Cerebellar nuclear complex (tissue), 1 donor: Measurements from ENCODE around the gene CYP27C1.

ENCODE experiments used
- DNase-seq, 2 experiments: peaks; one replicate each; lab custom pipeline; 2025; lab: John Stamatoyannopoulos, UW

CYP27C1 gene

DNA sequence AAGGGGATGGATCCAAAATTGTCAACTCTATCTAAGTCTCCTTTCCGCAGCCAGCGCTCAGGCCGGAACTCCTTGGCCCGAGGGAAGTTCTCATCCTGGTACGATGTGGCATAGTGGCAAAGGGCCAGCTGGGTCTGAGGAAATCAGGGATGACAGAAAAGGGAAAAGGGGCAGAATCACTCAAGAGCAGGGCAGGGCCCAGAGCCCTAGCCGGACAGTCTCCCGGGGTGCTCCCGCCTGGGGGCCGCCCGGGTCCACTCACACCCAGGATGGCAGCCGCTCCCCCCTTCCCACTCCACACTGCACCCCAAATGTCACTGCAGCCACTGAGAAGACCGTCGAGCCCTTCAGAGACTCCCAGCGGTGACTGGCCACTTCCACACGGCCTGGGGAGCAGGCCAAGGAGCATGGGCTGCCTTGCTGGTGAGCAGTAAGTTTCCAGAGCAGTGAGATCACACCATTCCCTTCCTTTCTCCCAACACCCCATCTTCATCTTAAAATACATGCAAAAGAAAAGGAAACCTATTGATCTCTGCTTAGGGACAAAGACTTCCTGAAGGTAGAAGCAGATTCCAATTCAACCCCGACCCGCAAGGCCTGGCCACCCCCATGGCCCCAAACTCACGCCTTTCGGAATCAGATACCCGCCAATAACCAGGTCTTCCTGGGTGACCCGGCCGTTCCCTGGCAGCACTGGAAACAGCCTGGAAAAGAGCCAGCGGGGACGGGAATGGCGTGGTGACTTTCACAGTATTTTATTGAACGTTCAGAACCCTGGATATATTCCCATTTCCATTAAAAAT is 26.7 kb downstream of the CYP27C1 start:
- DNase-seq, result no peak

DNA sequence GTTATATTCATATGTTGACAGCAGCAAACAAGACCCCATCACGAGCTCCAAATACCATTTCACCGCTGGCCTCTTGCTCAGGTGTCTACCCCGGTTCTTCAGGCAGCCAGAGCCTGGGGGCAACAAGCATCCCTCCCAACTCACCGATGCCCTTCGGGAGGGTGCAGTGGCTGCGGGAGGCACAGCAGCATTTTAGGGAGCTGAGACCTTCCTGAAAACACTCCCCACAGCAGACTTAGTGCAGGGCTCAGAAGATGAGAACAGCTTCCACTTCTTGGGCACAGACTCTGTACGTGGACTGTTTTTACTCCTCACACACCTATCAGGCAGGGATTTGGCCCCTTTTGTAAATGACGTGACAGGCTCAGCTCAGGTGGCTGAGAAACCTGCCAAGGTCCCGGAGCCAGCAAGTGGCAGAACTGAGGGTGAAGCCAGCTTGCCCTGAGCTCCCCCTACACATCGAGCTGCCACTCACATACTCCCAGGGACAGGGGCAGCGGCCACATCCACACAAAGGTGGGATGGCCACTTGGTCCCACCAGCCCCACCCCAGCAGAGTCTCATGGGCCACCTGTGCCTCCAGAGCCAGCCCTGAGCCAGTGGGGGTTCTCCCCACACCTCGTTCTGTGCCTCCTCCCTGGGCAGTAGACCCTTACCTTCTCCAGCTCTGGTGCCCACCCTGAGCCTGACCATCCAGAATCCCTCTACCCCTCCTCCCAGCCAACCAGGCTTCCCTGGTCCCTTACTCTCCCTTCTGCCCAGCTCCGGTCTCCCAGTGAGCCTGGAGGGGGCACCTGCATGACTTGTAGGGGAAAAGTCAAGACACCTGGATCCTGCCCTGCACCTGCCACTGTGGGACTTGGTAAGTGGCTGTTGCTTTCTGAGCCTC is 28.5 kb downstream of the CYP27C1 start:
- DNase-seq, result no peak

DNA sequence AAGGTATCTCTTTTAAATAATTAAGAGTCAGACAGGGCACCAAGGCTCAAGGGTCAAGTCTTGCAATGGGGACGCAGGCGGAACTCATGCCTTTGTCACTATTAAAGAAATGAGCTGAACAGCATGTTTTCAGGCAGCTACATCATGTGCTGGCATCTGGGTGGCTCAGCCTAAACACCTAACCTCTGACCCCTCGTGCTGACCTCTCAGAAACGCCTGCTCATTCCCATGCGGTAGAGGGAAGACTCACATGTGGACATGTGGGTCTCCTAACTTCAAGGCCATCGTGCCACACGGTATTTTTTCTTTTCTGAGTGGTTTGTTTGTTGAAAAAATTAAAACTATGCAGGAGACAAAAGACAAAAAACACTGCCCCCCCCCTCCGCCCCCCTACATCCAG is 31.3 kb downstream of the CYP27C1 start:
- no peak for DNase-seq

DNA sequence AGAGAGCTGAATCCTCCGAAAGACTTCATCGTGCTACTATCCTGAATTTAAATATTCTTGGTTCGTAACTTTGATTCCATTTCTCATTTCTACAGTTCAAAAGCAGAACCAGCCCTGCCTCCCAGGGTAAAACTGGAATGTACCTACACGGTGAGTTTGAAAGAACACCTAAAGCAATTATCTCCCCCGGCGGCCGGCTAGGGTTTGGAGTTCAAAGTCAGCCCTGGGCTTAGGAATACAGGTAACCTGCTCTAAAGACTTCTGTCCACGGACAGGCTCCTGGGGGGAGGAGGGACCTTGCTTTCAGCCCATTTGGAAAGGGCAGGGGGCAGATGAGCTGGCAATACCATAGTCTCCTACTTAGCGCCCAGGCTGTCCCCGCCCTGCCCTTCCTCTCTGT is 32.3 kb downstream of the CYP27C1 start:
- no peak for DNase-seq

DNA sequence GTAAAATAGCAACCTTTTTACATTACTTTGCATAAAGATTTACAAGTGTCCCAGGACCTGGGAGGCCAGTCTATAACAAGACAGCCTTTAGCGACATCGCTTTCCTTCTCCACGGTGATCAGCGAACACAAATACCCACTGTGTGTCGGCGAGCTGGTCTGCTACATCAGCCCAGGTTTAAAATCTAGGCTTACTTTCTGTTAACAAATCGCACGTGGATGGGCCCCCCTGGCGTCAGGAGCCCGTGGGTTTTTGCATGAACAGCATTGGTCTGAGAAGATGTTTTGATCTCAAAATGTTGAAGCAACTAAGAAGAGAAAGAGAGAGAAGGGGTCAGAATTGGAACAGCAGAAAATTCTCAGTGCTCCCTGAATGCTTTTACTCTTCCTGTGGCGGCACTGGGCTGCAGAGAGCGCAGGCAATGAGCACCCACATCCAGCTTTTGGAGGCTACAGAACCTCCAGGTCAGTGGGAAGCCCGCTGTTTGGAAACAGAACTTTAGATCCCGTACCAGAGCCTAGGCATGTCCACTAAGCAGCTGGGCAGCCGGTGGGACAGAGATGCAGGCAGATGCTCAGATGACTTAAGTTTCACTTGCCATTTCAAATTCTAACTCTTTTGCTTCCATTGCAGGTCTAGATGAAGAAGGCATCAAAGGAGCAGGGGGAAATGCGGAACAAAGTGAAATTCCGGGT is 32.9 kb downstream of the CYP27C1 start:
- no peak for DNase-seq

DNA sequence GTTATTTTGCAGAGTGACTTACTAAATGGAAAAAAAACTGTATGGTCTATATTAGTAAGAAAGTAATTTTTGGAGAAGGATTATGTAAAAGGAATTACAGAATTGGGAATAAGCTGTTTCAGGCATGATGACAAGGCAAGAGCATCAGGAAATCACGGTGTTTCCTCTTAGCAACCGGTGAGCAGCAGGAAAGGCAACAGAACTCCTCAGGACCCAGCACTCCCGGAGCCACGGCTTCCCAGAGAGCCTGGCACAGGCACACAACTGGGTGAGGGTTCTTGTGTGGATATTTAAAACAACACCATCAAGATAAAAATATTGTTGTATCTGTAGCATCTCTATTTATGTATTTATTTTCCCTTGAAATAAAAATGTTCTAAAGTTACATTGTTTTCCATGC is 34.4 kb downstream of the CYP27C1 start:
- no peak for DNase-seq

DNA sequence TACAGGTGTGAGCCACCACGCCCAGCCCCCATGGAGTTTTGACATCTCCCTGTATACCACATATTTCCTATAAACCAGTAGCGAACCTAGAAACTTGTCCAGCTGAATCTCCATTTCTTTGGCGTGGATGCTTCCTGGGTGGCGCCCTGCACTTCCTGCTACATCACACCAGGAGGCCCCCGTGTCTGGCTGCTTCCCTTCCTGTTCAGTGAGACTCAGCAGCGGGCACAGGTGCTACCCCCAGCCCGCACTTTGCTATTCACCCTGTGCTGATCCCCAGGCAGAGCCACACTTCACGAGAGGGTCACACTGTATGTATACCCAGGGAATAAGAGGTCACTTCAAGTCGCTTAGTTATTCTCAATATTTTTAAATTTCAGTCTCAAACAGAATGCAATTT is 35.0 kb downstream of the CYP27C1 start:
- DNase-seq, result no peak

DNA sequence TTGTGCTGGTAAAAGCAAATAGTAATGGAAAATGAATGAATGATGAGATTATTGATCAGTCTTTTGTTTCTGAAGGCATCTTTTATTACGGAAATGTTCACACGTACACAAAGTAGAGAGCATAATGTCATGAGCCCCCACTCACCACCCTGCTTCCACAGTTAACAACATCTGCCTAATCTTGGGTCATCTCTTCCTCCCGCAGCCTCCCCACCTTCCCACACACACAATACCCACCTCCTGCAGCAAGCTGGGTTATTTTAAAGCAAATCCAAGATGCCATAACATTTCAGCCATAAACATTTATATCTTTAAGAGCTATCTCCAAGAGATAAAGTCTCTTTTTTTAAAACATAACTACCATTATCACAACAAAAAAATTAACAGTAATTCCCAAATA is 36.3 kb downstream of the CYP27C1 start:
- no peak for DNase-seq

DNA sequence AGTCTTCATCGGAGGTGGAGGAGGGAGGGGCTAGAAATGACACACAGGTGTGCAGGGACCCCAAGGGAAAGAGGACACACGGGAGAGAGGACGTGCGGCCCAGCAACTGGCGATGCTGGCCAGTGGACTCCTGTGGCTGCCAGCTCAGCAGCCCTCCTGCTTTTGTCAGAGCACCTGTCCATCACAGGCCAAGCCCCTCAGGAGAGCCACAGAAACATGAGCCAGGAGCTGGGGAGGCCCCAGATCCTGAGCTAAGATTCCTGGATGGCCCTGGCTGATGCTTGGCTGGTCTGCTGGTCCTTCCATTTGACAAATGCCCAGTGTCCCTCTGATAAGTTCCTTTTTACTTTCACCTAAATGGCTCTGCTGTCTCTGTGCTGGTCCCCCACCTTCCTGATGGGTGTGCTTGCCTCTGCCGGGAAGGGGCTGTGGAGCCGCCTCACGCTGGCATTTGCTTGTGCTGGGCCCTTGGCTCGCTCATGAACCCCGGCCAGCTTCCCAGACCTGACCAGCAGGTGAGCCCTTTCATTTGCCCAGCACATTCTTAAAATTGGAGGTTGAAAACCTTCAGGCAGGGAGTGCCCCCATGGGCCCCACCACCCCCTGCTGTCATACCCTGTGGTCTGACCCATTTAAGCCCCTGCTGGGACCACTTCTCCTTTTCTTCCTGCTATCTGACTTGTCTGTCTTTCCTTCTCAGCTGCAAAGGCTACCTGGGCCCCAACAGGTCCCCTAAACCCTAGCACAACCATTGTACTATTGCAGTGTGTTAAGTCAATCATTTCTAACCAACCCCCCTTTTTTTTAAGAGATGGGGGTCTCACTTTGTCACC is 37.3 kb downstream of the CYP27C1 start:
- no peak for DNase-seq

DNA sequence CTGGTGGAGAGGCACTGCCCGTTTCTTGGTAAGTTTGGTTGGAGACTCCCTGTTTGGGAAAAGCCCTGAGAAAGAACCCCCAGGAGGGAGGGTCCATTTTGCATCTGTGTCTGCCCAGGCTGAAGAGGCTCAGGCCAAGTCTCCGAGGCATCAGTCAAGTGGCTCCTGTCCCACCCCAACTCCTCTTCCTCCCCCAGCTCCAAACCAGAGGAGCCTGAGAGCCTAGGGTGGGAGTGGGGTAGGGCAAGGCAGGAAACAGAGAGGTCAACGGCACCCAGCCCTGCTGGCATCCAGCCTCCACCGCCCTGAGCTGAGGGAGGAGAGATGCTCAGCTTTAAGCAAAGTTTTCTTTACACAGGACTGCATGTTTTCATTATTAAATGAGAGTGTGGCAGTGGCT is 38.2 kb downstream of the CYP27C1 start:
- DNase-seq, result no peak

DNA sequence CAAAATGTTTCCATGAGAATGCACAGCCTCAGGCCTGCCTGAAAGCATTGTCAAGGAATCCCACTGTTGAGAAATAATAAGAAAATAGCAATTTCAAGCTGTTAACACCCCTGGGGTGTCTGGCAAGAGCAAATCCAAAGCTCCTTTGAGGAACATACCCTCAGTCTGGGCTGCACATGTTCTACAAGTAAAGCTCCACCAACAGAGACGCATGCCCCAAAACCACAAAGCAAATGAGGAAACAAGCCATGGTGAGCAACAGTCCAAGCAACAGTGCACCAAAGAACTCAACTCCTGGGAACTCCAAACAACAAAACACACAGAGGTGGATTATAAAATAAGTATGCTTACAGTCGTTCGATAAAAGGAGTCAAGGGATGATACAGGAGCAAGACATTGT is 40.3 kb downstream of the CYP27C1 start:
- DNase-seq, result no peak

DNA sequence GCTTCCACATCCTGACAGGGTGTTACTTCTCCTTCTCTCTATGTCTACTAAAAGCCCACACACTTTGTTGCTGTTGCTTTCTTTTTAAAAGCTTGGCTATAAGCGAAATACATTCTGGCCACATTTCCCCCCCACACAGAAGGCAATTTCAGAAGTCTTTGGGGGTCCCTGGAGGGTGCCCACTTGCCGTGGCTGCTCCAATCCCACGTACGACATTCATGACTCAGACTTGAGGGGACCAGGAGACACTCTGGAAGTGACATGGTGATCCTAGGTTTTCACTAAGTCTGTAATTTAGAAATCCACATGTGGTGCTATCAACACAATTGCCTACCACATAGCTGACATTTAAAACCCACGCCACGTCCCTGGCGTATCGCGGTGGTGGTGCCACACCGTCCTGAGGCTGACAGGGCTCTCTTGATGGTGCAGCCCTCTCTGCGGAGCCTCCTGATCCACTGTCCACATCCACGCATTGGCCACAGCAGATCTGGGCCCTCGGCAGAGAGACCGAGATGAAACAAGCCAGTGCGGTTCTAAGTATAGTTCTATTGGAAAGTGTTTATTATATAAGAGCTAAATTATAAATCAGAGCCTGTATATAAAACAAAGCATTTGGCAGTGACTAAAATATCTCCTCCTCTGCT is 42.4 kb downstream of the CYP27C1 start:
- no peak for DNase-seq

DNA sequence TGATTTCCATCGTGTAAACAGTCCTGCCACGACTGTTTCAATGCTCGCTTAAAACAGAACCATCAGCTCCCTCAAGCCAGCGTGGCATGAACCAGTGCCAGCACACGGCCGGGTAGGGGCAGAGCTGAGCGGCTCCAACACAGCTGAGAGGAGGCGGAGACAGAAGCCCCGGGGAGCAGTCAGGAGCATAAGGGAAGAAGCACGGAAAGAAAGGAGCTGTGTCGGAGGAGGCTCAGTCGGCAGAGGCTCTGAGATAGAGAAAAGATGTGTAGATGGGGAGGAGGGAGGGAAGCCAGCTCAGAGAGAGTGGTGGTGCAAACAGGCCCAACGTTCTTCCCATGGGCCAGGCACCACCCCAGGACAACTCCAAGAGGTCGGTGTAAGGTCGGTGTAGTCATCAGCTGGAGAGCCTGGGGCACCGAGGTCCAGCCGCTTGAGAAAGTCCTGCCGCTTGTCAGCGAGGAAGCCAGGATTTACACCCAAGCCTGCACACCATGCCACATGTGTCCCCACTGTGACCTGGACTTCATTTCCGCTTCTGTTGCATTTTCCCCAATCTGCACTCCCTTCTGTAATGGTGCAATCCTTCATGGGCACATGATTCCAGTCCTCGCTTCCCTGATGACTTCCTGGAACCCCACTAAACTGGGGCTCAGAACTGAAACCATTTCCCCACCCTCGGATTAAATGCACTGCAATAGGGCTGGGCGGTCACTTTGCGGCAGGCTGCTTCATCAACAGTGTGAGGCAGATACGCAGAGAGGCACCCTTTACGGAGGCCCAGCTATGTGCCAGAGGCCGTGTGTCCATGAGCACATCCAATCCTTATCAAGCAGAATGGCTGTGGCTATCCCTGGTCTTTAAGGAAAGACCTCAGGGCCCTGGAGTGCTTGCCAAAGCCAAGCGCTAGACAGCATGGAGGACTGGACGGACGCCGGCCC is 43.5 kb downstream of the CYP27C1 start:
- no peak for DNase-seq

DNA sequence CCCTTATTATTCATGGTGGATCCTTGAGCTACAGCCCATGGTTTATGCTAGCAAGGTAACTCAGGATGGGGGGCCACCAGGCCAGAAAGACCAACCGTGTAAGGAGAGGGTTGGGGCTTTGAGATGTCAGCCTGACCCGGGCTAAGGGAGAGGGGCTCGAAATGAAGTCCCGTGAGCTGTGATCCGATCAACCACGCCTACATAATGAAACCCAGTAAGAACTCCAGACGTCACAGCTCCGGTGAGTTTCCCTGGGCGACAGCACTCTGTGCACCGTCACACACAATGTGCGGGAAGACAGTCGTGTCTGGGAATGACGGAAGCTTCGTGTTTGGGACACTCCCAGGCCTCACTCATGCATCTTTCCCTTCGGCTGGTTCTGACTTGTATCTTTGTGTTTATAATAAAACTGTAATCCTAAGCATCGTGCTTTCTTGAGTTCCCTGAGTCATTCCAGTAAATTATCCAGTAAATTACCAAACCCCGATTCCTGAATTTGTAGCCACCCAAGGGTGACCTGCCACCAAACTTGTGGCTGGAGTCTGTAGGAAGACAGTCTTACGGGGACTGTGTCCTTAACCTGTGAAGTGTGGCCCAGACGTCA is 44.2 kb downstream of the CYP27C1 start:
- DNase-seq, result no peak

DNA sequence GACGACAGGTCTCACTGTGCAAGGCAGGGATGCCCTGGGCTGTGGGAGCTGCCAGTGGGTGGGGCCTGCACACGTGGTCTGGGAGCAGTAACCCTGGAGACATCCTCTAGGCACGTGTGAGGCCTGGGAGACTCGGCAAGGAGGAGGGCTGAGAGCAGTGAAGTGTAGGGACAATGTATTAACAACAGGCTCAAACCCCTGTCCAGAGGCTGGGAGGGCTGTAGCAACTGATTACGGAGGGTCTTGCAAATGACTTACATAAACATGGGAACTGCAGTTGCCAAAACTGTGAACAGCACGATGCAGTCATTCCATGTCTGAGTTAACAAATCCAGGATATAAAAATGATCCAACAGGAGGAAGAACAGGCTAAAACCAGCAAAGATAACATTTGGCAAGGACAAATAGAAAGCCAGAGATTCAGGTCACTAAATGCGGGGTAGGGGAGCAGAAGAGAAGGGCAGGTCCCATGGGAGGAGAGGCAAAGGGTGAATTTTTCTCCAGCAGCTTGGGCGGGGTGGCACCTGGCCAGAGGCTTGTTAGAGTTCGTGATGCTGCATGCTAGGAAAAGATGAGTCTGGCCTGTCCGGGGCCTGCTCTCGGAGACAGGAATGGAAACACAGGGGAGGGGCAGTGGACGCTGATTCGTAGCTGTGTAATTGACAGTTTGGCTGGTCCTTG is 44.9 kb downstream of the CYP27C1 start:
- no peak for DNase-seq

DNA sequence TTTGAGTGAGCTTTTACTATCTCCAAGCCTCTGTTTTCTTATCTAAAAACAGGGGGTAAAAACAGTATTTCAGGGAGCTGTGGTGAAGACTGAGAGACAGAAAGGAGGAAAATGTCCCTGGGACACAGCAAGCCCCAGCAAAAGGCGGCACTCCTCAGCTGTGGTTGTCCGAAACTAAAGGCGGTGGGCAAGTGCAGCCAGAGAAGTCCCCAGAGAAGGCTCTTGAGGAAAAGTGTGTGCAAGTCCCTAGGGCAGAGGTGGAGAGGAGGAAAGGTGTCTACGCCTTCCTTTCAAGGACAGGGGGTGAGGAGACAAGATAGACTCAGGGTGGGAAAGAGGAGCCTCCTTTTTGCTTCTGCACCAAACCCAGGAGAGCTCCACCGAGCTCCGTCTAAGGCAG is 45.5 kb downstream of the CYP27C1 start:
- DNase-seq, result no peak

DNA sequence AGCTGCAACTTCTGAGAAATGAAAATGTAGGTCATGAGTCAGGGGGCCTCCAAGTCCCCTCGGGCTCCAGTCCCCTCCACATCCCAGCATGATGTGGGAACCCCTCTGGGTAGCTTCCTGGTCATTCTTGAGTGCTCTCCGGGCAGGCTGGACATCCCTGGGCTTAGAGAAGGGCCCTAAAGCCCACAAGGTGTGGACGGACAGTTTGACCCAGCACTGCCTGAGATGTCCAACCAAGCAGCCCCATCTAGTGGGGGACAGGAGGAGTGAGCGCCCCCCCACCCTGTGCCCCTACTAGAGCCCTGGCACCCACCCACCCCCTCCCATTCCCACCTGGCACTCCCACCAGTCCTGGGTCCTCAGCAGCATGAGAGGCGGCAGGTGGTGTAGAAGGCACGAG is 46.0 kb downstream of the CYP27C1 start:
- no peak for DNase-seq

DNA sequence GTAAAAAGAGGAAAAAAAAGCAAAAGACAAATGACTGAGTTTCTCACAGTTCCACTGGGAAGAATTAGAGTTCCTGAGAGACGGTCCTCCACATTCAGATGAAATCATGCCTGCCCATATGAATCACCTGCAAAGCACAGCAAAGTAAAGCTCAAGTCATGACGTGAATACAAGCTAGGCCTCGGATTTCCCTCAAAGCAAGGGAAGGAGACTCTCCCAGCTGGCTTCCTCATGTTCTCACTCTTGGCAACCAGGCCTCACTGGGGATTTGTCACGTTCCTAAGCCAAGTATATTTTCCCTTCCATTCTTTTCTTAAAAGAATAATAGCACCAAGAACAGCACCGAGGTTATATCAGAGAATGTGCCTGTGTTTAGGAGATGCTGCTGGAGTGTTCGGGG is 47.0 kb downstream of the CYP27C1 start:
- no peak for DNase-seq

DNA sequence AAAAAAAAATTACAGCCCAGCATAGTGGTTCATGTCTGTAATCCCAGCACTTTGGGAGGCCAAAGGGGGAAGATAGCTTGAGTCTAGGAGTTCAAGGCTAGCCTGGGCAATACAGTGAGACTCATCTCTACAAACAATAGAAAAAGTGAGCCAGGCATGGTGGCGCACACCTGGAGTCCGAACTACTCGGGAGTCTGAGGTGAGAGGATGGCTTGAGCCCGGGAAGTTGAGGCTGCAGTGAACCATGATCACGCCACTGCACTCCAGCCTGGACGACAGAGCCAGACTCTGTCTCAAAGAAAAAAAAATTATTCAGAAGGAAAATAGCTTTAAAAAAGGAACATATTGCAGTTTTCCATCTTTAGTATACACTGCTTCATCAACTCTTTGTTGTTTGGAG is 47.8 kb downstream of the CYP27C1 start:
- DNase-seq, result no peak
